Retinal pigment epithelial cell (primary cell): ENCODE measurements around the gene ANKS1A.

Experiments used
- DNase-seq: peaks from one replicate; pipeline ENCODE4 v3.0.0-alpha.2; 2010; ENCODE audit warnings: low read depth
- H3K4me3 ChIP-seq: 2 replicates; pipeline ENCODE4 v1.5.1; 2011; ENCODE audit warnings: mild to moderate bottlenecking, low read length, control low read depth, moderate library complexity
- TF ChIP-seq, protein P1 (sequence below): conservative IDR thresholded peaks from 2 replicates; pipeline ENCODE4 v1.5.1; 2011; ENCODE audit warnings: low read depth, low read length, control low read depth, inconsistent platforms

ANKS1A gene

DNA sequence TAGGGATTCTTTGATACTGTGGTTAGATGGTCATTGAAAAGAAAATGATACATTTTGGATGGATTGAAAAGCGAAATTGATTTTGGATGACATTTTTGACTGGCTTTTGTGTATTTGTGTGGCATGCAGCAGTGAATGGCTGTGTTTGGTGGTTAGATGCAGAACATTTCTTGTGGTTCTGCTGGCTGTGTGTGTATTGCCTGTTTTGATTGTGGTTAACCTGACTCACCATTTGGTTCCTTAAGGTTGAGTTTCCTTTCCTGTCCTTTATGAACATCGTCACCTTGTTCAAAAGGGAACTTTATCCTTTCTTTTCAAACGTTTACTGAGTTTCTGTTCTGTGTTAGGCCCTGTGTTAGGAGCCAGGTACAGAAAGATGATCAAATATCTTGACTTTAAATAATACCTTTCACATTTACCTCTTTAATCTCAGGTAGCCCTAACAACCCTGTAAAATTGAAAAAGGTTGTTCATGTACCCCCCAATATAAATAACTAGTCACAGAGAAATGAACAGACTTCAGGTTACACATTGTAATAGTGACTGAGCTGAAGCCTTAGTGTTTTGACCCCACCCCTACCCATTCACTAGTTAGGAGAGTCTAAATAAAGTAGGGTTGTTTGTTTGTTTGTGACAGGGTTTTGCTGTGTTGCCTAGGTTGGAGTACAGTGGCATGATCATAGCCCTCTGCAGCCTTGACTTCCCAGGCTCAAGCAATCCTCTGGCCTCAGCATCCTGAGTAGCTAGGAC is 23.8 kb downstream of the ANKS1A start:
- TF ChIP-seq, protein P1, sequence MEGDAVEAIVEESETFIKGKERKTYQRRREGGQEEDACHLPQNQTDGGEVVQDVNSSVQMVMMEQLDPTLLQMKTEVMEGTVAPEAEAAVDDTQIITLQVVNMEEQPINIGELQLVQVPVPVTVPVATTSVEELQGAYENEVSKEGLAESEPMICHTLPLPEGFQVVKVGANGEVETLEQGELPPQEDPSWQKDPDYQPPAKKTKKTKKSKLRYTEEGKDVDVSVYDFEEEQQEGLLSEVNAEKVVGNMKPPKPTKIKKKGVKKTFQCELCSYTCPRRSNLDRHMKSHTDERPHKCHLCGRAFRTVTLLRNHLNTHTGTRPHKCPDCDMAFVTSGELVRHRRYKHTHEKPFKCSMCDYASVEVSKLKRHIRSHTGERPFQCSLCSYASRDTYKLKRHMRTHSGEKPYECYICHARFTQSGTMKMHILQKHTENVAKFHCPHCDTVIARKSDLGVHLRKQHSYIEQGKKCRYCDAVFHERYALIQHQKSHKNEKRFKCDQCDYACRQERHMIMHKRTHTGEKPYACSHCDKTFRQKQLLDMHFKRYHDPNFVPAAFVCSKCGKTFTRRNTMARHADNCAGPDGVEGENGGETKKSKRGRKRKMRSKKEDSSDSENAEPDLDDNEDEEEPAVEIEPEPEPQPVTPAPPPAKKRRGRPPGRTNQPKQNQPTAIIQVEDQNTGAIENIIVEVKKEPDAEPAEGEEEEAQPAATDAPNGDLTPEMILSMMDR, result no peak
- no peak overlapping the region for H3K4me3 ChIP-seq
- no peak for DNase-seq

DNA sequence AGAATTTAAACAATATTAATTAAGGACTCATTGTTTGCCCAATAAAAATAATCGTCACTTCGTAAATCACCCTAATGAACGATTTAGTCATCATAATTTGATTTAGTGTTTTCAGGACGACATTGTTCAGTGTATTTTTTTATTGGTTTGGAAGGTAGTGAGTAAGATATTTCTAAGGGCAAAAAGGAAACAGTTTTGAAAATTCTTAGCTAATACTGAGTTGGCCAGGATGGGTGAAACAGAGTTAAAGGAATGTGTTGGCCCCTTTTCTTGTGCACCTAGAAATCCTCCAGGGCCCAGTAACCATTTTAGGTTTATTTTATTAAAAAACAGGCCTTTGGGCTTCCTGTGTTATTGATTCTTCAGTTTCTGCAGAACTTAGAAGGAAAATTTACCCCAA is 25.3 kb downstream of the ANKS1A start:
- no peak overlapping the region for H3K4me3 ChIP-seq
- no peak for DNase-seq
- TF ChIP-seq, protein P1, result no peak

DNA sequence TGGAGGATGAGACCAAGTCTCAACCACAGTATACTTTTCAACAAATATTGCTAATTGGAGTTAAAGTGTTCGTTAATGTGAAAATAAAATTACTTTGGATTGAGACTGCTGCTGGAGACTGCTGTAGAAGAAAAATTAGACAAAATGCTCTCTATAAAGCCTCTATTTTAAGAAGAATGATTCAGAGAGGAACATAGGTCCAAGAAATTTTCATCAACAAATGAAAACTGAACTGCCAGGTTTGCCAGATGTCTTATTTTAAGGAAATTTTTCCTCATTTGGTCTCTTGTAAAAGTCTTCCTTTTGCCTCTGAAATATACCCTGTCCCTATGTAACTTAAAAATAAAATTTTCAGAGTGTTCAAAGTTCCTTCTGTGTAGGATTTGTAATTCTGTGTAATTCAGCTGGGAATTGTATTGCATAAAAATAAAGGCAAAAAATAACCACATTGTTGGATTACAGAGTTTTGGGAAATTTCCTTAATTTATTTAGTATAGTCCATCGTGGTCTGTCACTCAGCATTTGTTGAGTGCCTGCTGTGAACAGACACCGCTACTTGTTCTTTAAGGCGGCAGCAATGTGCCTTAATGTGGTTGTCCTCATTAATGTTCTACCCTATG is 27.4 kb downstream of the ANKS1A start:
- H3K4me3 ChIP-seq, result no peak overlapping the region
- TF ChIP-seq, protein P1, result no peak
- no peak for DNase-seq

DNA sequence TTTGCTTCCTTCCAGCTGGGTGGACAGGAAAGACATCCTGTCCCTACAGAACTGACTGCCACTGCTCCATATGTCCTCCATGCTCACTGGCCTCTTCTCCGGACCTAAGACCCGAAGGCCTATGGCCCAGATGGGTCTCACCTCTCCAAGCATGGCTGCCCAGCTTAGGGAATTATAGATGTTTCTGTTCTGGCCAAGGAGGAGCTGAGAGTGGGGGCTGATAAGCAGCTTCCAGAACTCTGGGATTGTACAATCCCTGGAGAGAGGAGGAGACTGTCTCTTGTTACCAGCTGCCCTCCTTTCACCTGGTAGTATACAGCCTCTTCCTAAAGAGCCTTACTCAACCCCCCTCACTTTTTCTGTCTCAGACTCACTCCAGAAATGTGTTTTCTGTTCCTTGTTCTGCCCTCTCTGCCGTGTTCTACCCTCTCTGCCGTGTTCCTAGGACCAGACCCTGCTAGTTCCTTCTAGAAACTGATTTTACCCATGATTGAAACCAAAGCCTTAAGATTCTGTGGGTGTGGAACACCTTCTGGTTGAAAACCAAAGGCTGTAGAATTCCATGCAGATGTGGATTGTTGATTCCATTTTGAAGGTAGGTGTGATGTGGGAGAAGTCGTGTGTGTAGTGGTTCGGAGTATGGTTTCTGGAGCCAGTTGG is 28.7 kb downstream of the ANKS1A start:
- DNase-seq, result no peak
- no peak overlapping the region for H3K4me3 ChIP-seq
- TF ChIP-seq, protein P1, result no peak

DNA sequence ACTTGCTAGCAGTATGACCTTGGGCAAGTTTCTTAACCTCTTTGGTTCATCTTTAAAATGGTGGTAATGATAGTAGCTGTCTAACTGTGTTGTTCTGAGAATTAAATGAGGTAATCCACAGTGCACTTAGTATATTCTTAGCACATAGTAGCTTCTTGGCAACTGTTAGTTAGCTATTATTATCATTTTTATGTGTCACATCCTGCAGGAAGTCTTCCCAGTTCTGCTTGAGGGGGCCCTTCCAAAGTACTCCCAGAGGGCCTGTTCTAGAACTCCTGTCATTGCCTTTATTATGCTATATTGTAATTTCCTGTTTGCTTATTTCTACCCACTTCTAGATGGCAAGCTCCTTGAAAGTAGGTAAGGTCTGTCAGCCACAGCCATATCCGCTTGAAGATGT is 30.6 kb downstream of the ANKS1A start:
- no peak for DNase-seq
- H3K4me3 ChIP-seq, result no peak overlapping the region
- TF ChIP-seq, protein P1, result no peak

DNA sequence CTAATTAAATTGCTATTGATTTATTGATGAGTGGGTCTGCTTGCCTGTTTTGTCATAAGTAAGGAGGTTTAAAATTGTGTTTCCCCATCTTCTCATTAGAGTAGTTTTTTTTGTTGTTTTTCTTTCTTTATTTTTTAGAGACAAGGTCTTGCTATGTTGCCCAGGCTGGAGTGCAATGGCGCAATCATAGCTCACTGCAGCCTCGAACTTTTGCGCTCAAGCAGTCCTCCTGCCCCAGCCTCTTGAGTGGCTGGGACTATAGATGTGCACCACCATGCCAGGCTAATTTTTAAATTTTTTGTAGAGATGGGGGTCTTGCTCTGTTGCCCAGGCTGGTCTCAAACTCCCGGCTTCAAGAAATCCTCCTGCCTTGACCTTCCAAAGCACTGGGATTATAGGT is 31.0 kb downstream of the ANKS1A start:
- DNase-seq, result no peak
- TF ChIP-seq, protein P1, result no peak

More for the DNA sequence above, 31.0 kb downstream of the ANKS1A start:
- no peak overlapping the region for H3K4me3 ChIP-seq
